Measurements from ENCODE around the gene HTRA3.

DNA sequence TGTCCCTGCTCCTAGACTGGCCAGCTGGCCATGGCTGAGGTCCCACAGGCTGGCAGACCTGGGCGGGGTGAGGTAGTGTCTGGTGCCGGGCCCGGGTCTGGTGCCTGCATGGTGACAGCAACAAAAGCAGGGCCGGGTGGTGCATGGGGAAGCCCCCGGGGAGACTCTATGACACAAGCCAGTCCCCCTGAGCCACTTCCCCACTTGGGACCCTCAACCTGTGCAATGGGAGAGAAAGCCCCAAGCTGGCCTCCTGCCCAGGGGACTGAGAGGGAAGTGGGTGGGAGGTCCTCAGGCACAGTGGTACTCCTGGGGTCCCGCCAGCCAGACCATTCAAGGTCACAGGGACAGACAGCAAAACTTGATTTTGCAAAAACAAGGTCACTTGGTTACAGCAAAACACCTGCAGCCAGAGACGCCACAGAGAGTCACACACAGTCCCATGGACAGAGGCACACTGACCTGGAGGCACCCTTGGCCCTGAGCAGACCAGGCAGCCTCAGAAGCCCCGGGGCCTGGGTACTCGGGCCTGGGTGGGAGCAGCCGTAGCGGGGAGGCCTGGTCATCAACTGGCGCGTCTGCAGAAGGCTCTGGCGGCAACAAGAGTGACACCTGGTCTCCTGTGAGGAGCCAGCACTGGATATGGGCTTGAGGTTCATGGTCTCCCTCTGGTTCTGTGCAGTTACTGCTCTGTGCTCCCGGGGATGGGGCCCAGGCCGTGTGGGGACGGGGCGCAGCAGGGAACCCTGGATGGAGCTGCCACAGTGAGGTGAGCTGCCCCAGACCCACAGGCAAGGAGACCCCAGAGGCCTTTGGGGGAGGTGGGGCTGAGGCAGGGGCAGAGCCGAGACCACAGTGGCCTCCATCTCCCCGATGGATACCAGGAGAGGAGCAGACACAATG, 60.6 kb downstream of the HTRA3 start:
- TF ChIP-seq CTCF (IDR thresholded peaks at IDR 0.05) = no peak
- TF ChIP-seq EZH2 (IDR thresholded peaks at IDR 0.05) = no peak

Data from neural progenitor cell (in vitro differentiated cells).